HK-2 (cell line): ENCODE data around the gene PGAP1.

Experiments
- DNase-seq: peaks from one replicate; pipeline ENCODE4 v3.0.0-alpha.2; 2018; ENCODE audit not compliant: unreplicated experiment

The PGAP1 gene

GRCh38 chr2:196926562-196927375 lies at the start of gene PGAP1:
TSS of gene PGAP1 (minus strand) at chr2:196926707. CDS start at chr2:196926616, 91 bp downstream.
- DNase-seq = peak; percentile 93

GRCh38 chr2:196974970-196975369 lies 48.5 kb upstream of the PGAP1 start:
- DNase-seq = no peak

GRCh38 chr2:196971574-196972279 lies 45.2 kb upstream of the PGAP1 start:
- DNase-seq = no peak

GRCh38 chr2:196970099-196970498 lies 43.6 kb upstream of the PGAP1 start:
- no peak for DNase-seq

- DNase-seq = no peak
These were observed 42.0 kb upstream of the PGAP1 start for GRCh38 chr2:196968516-196968915.

GRCh38 chr2:196967775-196968174 lies 41.3 kb upstream of the PGAP1 start:
- no peak for DNase-seq

GRCh38 chr2:196967116-196967515 lies 40.6 kb upstream of the PGAP1 start:
- DNase-seq = no peak

GRCh38 chr2:196966061-196966460 lies 39.6 kb upstream of the PGAP1 start:
- no peak for DNase-seq

- DNase-seq = no peak
These were observed 39.1 kb upstream of the PGAP1 start for GRCh38 chr2:196965651-196966050.

- DNase-seq = no peak
These were observed 37.5 kb upstream of the PGAP1 start for GRCh38 chr2:196963961-196964360.

- DNase-seq = no peak
These were observed 36.5 kb upstream of the PGAP1 start for GRCh38 chr2:196963043-196963442.

GRCh38 chr2:196962325-196962724 lies 35.8 kb upstream of the PGAP1 start:
- no peak for DNase-seq

GRCh38 chr2:196961889-196962288 lies 35.4 kb upstream of the PGAP1 start:
- no peak for DNase-seq

- no peak for DNase-seq
These were observed 33.3 kb upstream of the PGAP1 start for GRCh38 chr2:196959734-196960338.

GRCh38 chr2:196959281-196959680 lies 32.8 kb upstream of the PGAP1 start:
- DNase-seq = no peak

- no peak for DNase-seq
These were observed 31.5 kb upstream of the PGAP1 start for GRCh38 chr2:196957881-196958525.

GRCh38 chr2:196957442-196957841 lies 30.9 kb upstream of the PGAP1 start:
- DNase-seq = no peak

GRCh38 chr2:196956069-196956468 lies 29.6 kb upstream of the PGAP1 start:
- no peak for DNase-seq

- no peak for DNase-seq
These were observed 28.5 kb upstream of the PGAP1 start for GRCh38 chr2:196955036-196955435.

GRCh38 chr2:196954001-196954400 lies 27.5 kb upstream of the PGAP1 start:
- no peak for DNase-seq

GRCh38 chr2:196952936-196953335 lies 26.4 kb upstream of the PGAP1 start:
- DNase-seq = no peak

GRCh38 chr2:196951973-196952372 lies 25.5 kb upstream of the PGAP1 start:
- no peak for DNase-seq
